AG04450 (cell line): ENCODE results near the gene MAPKBP1. TPM values are rescaled to one million over a fixed set of nuclear protein-coding genes. Genes with fewer than 3 reads are reported as not detected.

Experiments
- CTCF ChIA-PET: fragments of 300-600, 350-600 bp; formaldehyde crosslinking; extraction: SDS; loops from one replicate; lab custom pipeline; 2022; ENCODE audit warnings: antibody characterized with exemption, inconsistent platforms; lab: Charles Lee
- POLR2A ChIA-PET: fragments of 350-600 bp; formaldehyde crosslinking; extraction: SDS; loops from one replicate; lab custom pipeline; 2021; ENCODE audit warnings: antibody characterized with exemption, inconsistent platforms; lab: Yijun Ruan, JAX
- DNase-seq: peaks from one replicate; pipeline ENCODE4 v3.0.0-alpha.2; 2011; ENCODE audit warnings: low read depth, low spot score
- H3K27ac ChIP-seq: one replicate; pipeline ENCODE4 v1.5.1; 2012; ENCODE audit warnings: low read depth, low read length, control low read depth
- H3K27me3 ChIP-seq: one replicate; pipeline ENCODE4 v1.6.0; 2012; ENCODE audit warnings: low read length; ENCODE audit not compliant: control insufficient read depth, insufficient read depth
- H3K4me3 ChIP-seq: 2 replicates; pipeline ENCODE4 v1.5.1; 2011; ENCODE audit warnings: mild to moderate bottlenecking, low read depth, low read length, control low read depth
- H3K9me3 ChIP-seq: 2 replicates; pipeline ENCODE4 v1.5.1; 2012; ENCODE audit warnings: low read length; ENCODE audit not compliant: control insufficient read depth, insufficient read depth
- polyA plus RNA-seq: library from polyadenylated mRNA; depleted of rRNA; stranded (reverse); fragments of >200 nt; gene quantifications from 2 replicates; pipeline ENCODE4 v1.2.3, GENCODE V29; 2011
- TF ChIP-seq, protein P1 (sequence below): IDR thresholded peaks from 2 replicates; pipeline ENCODE4 v1.5.1; 2011; ENCODE audit warnings: low read depth, low read length, control low read depth, inconsistent platforms

Gene MAPKBP1
- polyA plus RNA-seq, 1 experiment, result 6.1 TPM

DNA sequence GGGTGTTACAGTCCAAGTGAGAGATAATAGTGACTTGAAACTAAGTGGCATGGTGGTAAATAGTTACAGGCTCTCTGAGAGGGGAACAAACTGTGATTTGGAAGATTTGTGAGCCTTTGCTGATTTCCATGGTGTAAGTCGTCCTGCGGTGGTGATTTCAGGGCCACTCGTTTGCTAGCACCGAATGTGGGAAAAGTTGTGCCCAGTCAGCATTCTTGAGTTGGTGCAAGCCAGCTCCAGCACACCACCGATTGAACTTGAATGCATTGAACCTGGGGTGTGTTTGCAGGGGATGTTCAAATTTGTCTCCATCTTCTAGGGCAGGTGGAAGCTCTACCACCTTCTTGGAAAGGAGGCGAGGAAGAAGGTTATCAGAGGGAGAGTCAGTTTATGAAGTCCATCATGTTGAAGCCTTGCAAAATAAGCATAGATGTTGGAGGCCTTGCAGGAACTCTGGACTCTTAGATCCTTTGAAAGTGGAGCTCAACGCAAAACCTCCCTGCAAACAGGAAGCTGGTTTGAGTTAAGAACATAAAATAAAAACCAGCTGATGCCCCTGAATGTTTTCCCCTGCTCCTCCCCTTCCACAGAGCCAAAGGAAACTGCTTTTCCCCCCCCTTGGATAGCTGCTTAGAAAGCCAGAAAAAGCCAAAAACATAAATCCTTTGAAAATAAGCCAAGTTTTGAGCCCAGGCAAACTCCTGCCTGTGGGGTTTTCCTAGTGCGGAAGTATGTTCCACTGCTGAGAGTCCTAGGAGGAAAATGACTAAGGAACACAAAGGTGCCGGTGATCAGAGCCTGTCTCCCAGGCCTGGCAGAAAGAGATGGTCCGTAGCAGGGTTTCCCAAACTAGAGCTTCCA is 21.9 kb downstream of the MAPKBP1 start:
- ChIA-PET POLR2A (no interaction called here), CTCF (interaction anchor here (1.0 to 4.1 kb wide), 4 partner anchors 14 to 331 kb away, joined by 5 to 24 read pairs (median 6); partner anchors contain the start of gene MAPKBP1)
- no peaks in the 10 kb centered on the region for H3K27me3 ChIP-seq
- DNase-seq, result no peak
- H3K9me3 ChIP-seq, result no peaks in the 10 kb centered on the region
- TF ChIP-seq, protein P1, sequence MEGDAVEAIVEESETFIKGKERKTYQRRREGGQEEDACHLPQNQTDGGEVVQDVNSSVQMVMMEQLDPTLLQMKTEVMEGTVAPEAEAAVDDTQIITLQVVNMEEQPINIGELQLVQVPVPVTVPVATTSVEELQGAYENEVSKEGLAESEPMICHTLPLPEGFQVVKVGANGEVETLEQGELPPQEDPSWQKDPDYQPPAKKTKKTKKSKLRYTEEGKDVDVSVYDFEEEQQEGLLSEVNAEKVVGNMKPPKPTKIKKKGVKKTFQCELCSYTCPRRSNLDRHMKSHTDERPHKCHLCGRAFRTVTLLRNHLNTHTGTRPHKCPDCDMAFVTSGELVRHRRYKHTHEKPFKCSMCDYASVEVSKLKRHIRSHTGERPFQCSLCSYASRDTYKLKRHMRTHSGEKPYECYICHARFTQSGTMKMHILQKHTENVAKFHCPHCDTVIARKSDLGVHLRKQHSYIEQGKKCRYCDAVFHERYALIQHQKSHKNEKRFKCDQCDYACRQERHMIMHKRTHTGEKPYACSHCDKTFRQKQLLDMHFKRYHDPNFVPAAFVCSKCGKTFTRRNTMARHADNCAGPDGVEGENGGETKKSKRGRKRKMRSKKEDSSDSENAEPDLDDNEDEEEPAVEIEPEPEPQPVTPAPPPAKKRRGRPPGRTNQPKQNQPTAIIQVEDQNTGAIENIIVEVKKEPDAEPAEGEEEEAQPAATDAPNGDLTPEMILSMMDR, result no peak
- peak overlapping the region; percentile 68 for H3K27ac ChIP-seq
- no peak overlapping the region for H3K4me3 ChIP-seq

DNA sequence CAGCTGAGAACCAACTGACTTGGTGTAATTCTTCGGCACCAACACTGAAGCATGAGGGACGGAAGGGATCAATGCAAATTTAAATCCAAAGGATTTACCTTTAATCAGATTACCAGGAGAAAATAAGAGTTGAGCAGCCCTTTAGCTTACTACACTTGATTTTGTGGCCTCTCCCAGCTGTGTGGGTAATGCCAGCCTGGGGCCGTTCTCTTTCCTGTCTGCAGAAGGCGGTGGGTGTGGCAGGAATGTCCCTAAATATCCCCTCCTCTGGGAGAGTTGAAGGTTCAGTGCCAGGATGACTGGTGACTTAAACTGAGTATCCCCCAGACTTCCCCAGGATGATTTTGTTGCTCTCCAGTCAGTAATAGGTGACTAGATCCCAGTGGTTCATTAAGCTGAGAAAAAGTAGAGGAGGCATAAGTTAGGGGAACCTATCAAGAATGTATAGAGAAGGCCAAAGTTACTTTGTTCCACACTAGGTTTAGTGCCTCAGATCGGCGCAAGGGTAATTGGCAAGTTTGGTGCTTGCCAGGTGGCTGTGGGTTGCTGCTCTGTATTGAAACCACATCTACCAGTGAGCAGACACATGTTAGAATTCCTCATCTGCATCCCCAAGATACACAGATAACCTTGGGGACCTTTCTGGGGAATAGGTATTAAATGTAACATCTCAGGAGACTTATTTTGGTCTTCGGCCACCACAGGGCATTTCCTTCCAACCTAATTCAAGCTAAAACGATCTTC is 23.1 kb downstream of the MAPKBP1 start:
- H3K27ac ChIP-seq, result no peak overlapping the region
- DNase-seq, result no peak

DNA sequence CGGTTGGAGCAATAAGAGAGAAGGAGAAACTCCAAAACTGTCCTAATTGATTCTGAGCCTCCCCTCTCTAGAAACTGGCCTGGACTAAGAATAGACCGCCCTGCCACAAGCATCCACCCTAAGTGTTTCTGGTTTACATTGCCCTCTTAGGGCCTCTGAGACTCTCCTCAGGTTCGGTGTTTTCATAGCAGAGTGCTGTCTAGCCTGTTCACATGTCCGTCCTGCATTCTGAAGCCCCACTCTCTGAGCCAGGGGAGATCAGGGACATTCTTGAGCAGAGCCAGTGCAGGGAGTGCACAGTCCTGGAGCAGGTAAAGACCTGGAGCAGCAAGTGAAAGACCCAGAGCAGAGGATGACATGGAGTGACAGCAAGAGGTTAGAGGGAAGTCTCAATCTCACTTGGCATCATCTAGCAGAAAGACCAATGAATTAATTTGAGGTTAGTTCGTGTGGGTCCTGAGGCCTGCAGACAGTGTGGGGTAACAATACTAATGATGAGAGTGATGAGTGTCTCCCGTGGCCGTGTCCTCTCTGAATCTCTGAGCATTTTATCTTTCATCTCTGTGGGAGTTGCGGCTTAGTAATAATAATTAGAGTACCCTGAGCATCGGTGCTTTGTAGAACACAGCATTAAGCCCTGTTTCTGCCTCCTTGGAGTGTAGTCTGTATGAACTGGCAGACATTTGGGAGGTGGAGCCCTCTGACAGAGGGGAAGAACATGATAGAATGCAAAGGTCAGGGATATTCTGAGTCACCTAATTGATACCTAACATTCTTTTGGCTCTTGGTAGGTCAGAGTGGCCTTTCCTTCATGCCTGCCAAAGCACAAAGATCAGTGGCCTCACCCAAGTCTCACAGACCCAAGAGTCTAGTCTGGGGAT is 24.6 kb downstream of the MAPKBP1 start:
- DNase-seq, result no peak
- Histone ChIP-seq H3K27me3 (no peaks in the 10 kb centered on the region), H3K9me3 (no peaks in the 10 kb centered on the region), H3K4me3 (no peak overlapping the region), H3K27ac (no peak overlapping the region)
- CTCF ChIA-PET, result interaction anchor here (5.1 to 15.8 kb wide), 2 partner anchors 12 to 22 kb away, joined by 25 to 362 read pairs; partner anchors contain the start of gene MAPKBP1
- TF ChIP-seq, protein P1, result no peak
- POLR2A ChIA-PET, result no interaction called here

More for the DNA sequence above, 23.1 kb downstream of the MAPKBP1 start:
- CTCF ChIA-PET, result interaction anchor here (1.0 to 4.1 kb wide), 4 partner anchors 13 to 332 kb away, joined by 5 to 24 read pairs (median 6); partner anchors contain the start of gene MAPKBP1
- POLR2A ChIA-PET, result interaction anchor here (0.5 kb wide), 1 partner anchor 13 kb away, joined by 4 read pairs; no protein-coding TSS in a partner anchor
- TF ChIP-seq, protein P1, result no peak
- H3K9me3 ChIP-seq, result no peaks in the 10 kb centered on the region
- H3K4me3 ChIP-seq, result no peak overlapping the region
- H3K27me3 ChIP-seq, result no peaks in the 10 kb centered on the region

DNA sequence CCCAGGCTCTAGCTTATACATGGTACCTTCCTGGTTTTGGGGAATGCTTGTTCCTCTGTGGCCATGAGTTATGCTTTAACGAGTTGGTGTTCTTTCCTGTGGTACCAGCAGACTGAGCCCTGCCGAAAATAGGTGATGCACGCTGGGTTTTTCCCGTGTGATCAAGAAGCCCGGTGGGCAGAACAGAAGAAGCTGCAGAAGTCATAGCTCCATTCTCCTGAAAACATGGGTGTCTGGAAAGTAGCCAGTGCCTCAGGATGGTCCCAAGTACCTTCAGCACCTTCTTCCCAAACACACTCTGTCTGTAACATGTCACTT is 25.2 kb downstream of the MAPKBP1 start:
- no peak for DNase-seq
- H3K27me3 ChIP-seq, result no peaks in the 10 kb centered on the region
- POLR2A ChIA-PET, result no interaction called here
- no peak overlapping the region for H3K4me3 ChIP-seq
- H3K27ac ChIP-seq, result no peak overlapping the region
- TF ChIP-seq, protein P1, result no peak
- CTCF ChIA-PET, result interaction anchor here (5.1 to 15.8 kb wide), 2 partner anchors 12 to 22 kb away, joined by 25 to 362 read pairs; partner anchors contain the start of gene MAPKBP1
- no peaks in the 10 kb centered on the region for H3K9me3 ChIP-seq
